HepG2 (cell line): Measurements from ENCODE around the gene ABCG1. TPM values are rescaled to one million over a fixed set of nuclear protein-coding genes. Genes with fewer than 3 reads are reported as not detected.

Experiments used
- ATAC-seq: fragments of 200-7000 bp; cut with Tn5 transposase; 3 replicates; pipeline ENCODE4 v1.9.1; 2020; ENCODE audit warnings: mild to moderate bottlenecking, moderate library complexity
- BruUV-seq: library from RNA; stranded (reverse); fragments of 400-500 nt; replicated peaks from 2 replicates; lab custom pipeline; 2021; lab: Mats Ljungman, UMichigan
- CTCF ChIA-PET: fragments of 300-600 bp; formaldehyde crosslinking; extraction: SDS; loops from one replicate; lab custom pipeline; 2021; ENCODE audit warnings: low total read pairs, inconsistent platforms, low intra/inter-chr PET ratio; lab: Yijun Ruan, JAX
- POLR2A ChIA-PET: fragments of 350-600 bp; sonication (Branson Sonifier 250); formaldehyde crosslinking; loops from one replicate; lab custom pipeline; 2020; ENCODE audit warnings: antibody characterized with exemption, inconsistent platforms; lab: Yijun Ruan, JAX
- DNase-seq: peaks from one replicate; pipeline ENCODE4 v3.0.0-alpha.2; 2015; ENCODE audit warnings: low spot score
- FAIRE-seq: peaks from 3 replicates; lab custom pipeline; 2011; peaks lifted over from hg19 to GRCh38; lab: Jason Lieb, UNC
- H2AFZ ChIP-seq: one replicate; pipeline ENCODE4 v1.6.1; 2011; ENCODE audit warnings: low read length, inconsistent platforms
- H3K27ac ChIP-seq: fragments of 300-600 bp; 3 replicates; pipeline ENCODE4 v1.8.0; 2011; ENCODE audit warnings: mixed run types, mild to moderate bottlenecking, mixed read lengths, low read length, inconsistent platforms; ENCODE audit not compliant: insufficient read depth; ENCODE audit errors: extremely low read length
- H3K27me3 ChIP-seq, 2 experiments: fragments of 200-600 bp in 1 of 2; 2 replicates in 1 of 2; 3 replicates in 1 of 2; pipeline versions ENCODE4 v1.6.0 to v1.8.0; 2011; ENCODE audit warnings: low read length in 2 of 2, mild to moderate bottlenecking in 2 of 2, moderate library complexity in 2 of 2, inconsistent platforms in 1 of 2; ENCODE audit not compliant: insufficient read depth in 2 of 2, control insufficient read depth in 1 of 2
- H3K36me3 ChIP-seq, 2 experiments: fragments of 200-600 bp in 1 of 2; replicated peaks in 1 of 2; 2 replicates in 1 of 2; 3 replicates in 1 of 2; pipeline versions ENCODE4 v1.5.1 to v1.8.0; 2011; ENCODE audit warnings: low read length in 2 of 2, inconsistent platforms in 1 of 2; ENCODE audit not compliant: insufficient read depth in 2 of 2, control insufficient read depth in 1 of 2
- H3K4me1 ChIP-seq: 2 replicates; pipeline ENCODE4 v1.5.1; 2012; ENCODE audit warnings: low read length, inconsistent platforms; ENCODE audit not compliant: insufficient read depth
- H3K4me2 ChIP-seq: 2 replicates; pipeline ENCODE4 v1.6.0; 2011; ENCODE audit warnings: low read depth, low read length, inconsistent platforms
- H3K4me3 ChIP-seq, 3 experiments: fragments of 200-600 bp in 1 of 3; sonication (generic), shearing (Covaris generic) in 1 of 3; replicated peaks in 1 of 3; 2 replicates each; pipeline ENCODE4 v1.5.1; 2011 to 2016; ENCODE audit warnings: low read length in 3 of 3, inconsistent platforms in 2 of 3, low read depth in 2 of 3, mild to moderate bottlenecking in 2 of 3, control low read depth in 1 of 3, mixed read lengths in 1 of 3; ENCODE audit not compliant: insufficient read depth in 1 of 3
- H3K79me2 ChIP-seq: one replicate; pipeline ENCODE4 v1.6.1; 2011; ENCODE audit warnings: low read length, inconsistent platforms; ENCODE audit not compliant: insufficient read depth
- H3K9ac ChIP-seq: 2 replicates; pipeline ENCODE4 v1.6.0; 2011; ENCODE audit warnings: mild to moderate bottlenecking, low read depth, low read length, inconsistent platforms; ENCODE audit not compliant: insufficient read depth
- H3K9me3 ChIP-seq: 2 replicates; pipeline ENCODE4 v1.5.1; 2012; ENCODE audit warnings: mild to moderate bottlenecking, low read length
- H4K20me1 ChIP-seq: 2 replicates; pipeline ENCODE4 v1.6.0; 2011; ENCODE audit warnings: inconsistent platforms, mild to moderate bottlenecking, low read length, moderate library complexity; ENCODE audit not compliant: insufficient read depth
- ATF4 ChIP-seq, 2 experiments: fragments of 450-650 bp in 1 of 2; sonication (generic) in 1 of 2; formaldehyde crosslinking; IDR thresholded peaks; 2 replicates each; pipeline versions ENCODE4 v1.5.0 to v1.8.0; 2020 to 2022; ENCODE audit warnings: mild to moderate bottlenecking in 1 of 2, missing genetic modification reagents in 1 of 2
- ATM ChIP-seq: fragments of 450-650 bp; IDR thresholded peaks from 2 replicates; pipeline ENCODE4 v1.7.1; 2017; ENCODE audit warnings: mild to moderate bottlenecking, borderline replicate concordance
- CREBL2 ChIP-seq: sonication (generic); formaldehyde crosslinking; IDR thresholded peaks from 2 replicates; pipeline ENCODE4 v1.8.1; 2023; ENCODE audit warnings: missing genetic modification reagents, mild to moderate bottlenecking, borderline replicate concordance
- ESRRA ChIP-seq: sonication (generic); formaldehyde crosslinking; IDR thresholded peaks from 2 replicates; pipeline ENCODE4 v1.5.1; 2020; ENCODE audit warnings: mild to moderate bottlenecking, low read depth, missing genetic modification reagents
- HOMEZ ChIP-seq: IDR thresholded peaks from 2 replicates; pipeline ENCODE4 v1.6.1; 2016; ENCODE audit warnings: low read depth
- NBN ChIP-seq: fragments of 450-650 bp; conservative IDR thresholded peaks from 2 replicates; pipeline ENCODE4 v1.6.1; 2017
- PATZ1 ChIP-seq: sonication (generic); formaldehyde crosslinking; IDR thresholded peaks from 2 replicates; pipeline ENCODE4 v1.4.0; 2020; ENCODE audit warnings: missing genetic modification reagents
- RFX5 ChIP-seq: IDR thresholded peaks from 2 replicates; pipeline ENCODE4 v1.6.1; 2011; ENCODE audit warnings: low read depth, low read length, improper control_type of control experiment
- TAF1 ChIP-seq: sonication (generic); formaldehyde crosslinking; IDR thresholded peaks from 2 replicates; pipeline ENCODE4 v1.4.0; 2020; ENCODE audit warnings: missing genetic modification reagents
- TFE3 ChIP-seq: IDR thresholded peaks from 2 replicates; pipeline ENCODE4 v1.6.1; 2016
- ZNF101 ChIP-seq: sonication (generic); formaldehyde crosslinking; IDR thresholded peaks from 2 replicates; pipeline ENCODE4 v1.4.0; 2020; ENCODE audit warnings: mild to moderate bottlenecking, low read depth, missing genetic modification reagents, borderline replicate concordance
- ZNF205 ChIP-seq: IDR thresholded peaks from 2 replicates; pipeline ENCODE4 v1.6.1; 2018; ENCODE audit warnings: missing biosample characterization, missing genetic modification reagents
- ZNF260 ChIP-seq: sonication (generic); formaldehyde crosslinking; IDR thresholded peaks from 2 replicates; pipeline ENCODE4 v1.4.0; 2020; ENCODE audit warnings: missing genetic modification reagents, low read depth, mild to moderate bottlenecking, borderline replicate concordance
- ZNF775 ChIP-seq: sonication (generic); formaldehyde crosslinking; IDR thresholded peaks from 2 replicates; pipeline ENCODE4 v1.4.0; 2020; ENCODE audit warnings: missing genetic modification reagents, mild to moderate bottlenecking, moderate library complexity, borderline replicate concordance
- ZNF776 ChIP-seq: sonication (generic); formaldehyde crosslinking; IDR thresholded peaks from 2 replicates; pipeline ENCODE4 v1.4.0; 2020; ENCODE audit warnings: mild to moderate bottlenecking, missing genetic modification reagents
- ZSCAN30 ChIP-seq: sonication (generic); formaldehyde crosslinking; IDR thresholded peaks from 2 replicates; pipeline ENCODE4 v1.5.0; 2020; ENCODE audit warnings: mild to moderate bottlenecking, missing genetic modification reagents
- WGBS: methylation state at CpG from one replicate; pipeline ENCODE4 v1.1.6; 2017; ENCODE audit warnings: low lambda C conversion rate; 5-methylcytosine and 5-hydroxymethylcytosine counted together
- in situ Hi-C: cut with HindIII; loops from 2 replicates; pipeline ENCODE4 v1.10.0; 2017; ENCODE audit warnings: low pct_unique_long_range_greater_than_20kb; ENCODE audit not compliant: extremely low pct_ligation_motif_present
- intact Hi-C: fragments of 100-400 bp; cut with micrococcal nuclease; formaldehyde crosslinking; loops from one replicate; pipeline ENCODE4 v1.10.0; 2022; ENCODE audit not compliant: unreplicated experiment
- polyA plus RNA-seq, 8 experiments: library from polyadenylated mRNA; depleted of rRNA in 3 of 8; stranded (reverse) in 7 of 8; unstranded in 1 of 8; fragments of >200 nt; fragmentation: Illumina TruSeq in 4 of 8; extraction: Trizol in 4 of 8; gene quantifications; 2 replicates each; pipeline versions ENCODE4 v1.2.1 to v1.2.3, GENCODE V29; 2011 to 2016; ENCODE audit warnings: low read depth in 4 of 8, missing spikeins in 1 of 8, mixed read lengths in 1 of 8; ENCODE audit not compliant: insufficient read depth in 1 of 8
- total RNA-seq, 5 experiments: library from RNA; depleted of rRNA; stranded (reverse); fragments of >200 nt; fragmentation: Illumina TruSeq; extraction: Trizol; gene quantifications; 2 replicates each; pipeline ENCODE4 v1.2.3, GENCODE V29; 2016; ENCODE audit warnings: low read depth in 1 of 5

The ABCG1 gene
- total and polyA plus RNA-seq, 2 of the 13 experiments (the other 11 are each of a cell fraction or from before 2014, with no cell fraction given): 0.04 TPM; not detected in 1

GRCh38 chr21:42251654-42252324, 32.8 kb downstream of the ABCG1 start:
- peaks cover 3 to 21% of the 10 kb centered on the region in 2 experiments; a peak in 3 of 5 replicates for H3K27me3 ChIP-seq
- H3K79me2 ChIP-seq: no peaks in the 10 kb centered on the region
- BruUV-seq: no TSS peak
- no peaks in the 10 kb centered on the region for H4K20me1 ChIP-seq
- H3K4me2 ChIP-seq: no peak overlapping the region
- ChIA-PET CTCF (no interaction called here), POLR2A (no interaction called here)
- intact Hi-C loops (no loop called here), in situ Hi-C loops (no loop called here)
- FAIRE-seq (no peak), DNase-seq (no peak), ATAC-seq (no peak)
- no peak overlapping the region for H3K9ac ChIP-seq
- no peak overlapping the region for H2AFZ ChIP-seq
- H3K4me3 ChIP-seq: no peak overlapping the region
- H3K4me1 ChIP-seq: no peaks in the 10 kb centered on the region
- no peaks in the 10 kb centered on the region for H3K36me3 ChIP-seq
- WGBS: 29% methylated on average over 3 of the region's 13 CpGs
- H3K9me3 ChIP-seq: no peaks in the 10 kb centered on the region
- H3K27ac ChIP-seq: no peak overlapping the region
- TF ChIP-seq ESRRA: no peak
- no peak for TF ChIP-seq TAF1 (CRISPR knock-in tag)
- TF ChIP-seq NBN: no peak
- no peak for TF ChIP-seq PATZ1 (CRISPR knock-in tag)
- no peak for TF ChIP-seq ZNF775 (CRISPR knock-in tag)
- TF ChIP-seq ATF4 (CRISPR knock-in tag; IDR thresholded peaks at IDR 0.05): no peak
- no peak for TF ChIP-seq ZNF205 (CRISPR knock-in tag)
- no peak for TF ChIP-seq ZNF776 (CRISPR knock-in tag)
- TF ChIP-seq ZSCAN30 (CRISPR knock-in tag): no peak
- no peak for TF ChIP-seq ZNF260 (CRISPR knock-in tag)
- TF ChIP-seq ZNF101 (CRISPR knock-in tag): no peak
- no peak for TF ChIP-seq HOMEZ (CRISPR knock-in tag)
- TF ChIP-seq RFX5: no peak
- TF ChIP-seq CREBL2 (CRISPR knock-in tag): no peak
- no peak for TF ChIP-seq ATM
- TF ChIP-seq TFE3: no peak
